Muscle of leg (tissue), 11 donors: ENCODE data around the gene TMOD3. TPM values are rescaled to one million over a fixed set of nuclear protein-coding genes. Genes with fewer than 3 reads are reported as not detected.
A peak's percentile ranks its signal among the peaks of the same experiment; 100 is the strongest.

Experiments used
- DNase-seq: peaks from one replicate; pipeline ENCODE4 v3.0.0; 2013
- H3K27ac ChIP-seq: one replicate; pipeline ENCODE4 v1.5.1; 2013; ENCODE audit warnings: mild to moderate bottlenecking, low read length, control low read depth
- H3K27me3 ChIP-seq: one replicate; pipeline ENCODE4 v1.6.1; 2013; ENCODE audit warnings: low read length; ENCODE audit not compliant: control insufficient read depth, insufficient read depth
- H3K36me3 ChIP-seq: one replicate; pipeline ENCODE4 v1.6.1; 2013; ENCODE audit warnings: low read length; ENCODE audit not compliant: control insufficient read depth, insufficient read depth
- H3K4me1 ChIP-seq: one replicate; pipeline ENCODE4 v1.6.1; 2013; ENCODE audit warnings: low read length; ENCODE audit not compliant: control insufficient read depth, insufficient read depth
- H3K4me3 ChIP-seq: one replicate; pipeline ENCODE4 v1.5.1; 2013; ENCODE audit warnings: low read length, control low read depth
- H3K9me3 ChIP-seq: replicated peaks from 2 replicates; pipeline ENCODE4 v1.6.1; 2013; ENCODE audit warnings: low read depth, low read length; ENCODE audit not compliant: control insufficient read depth
- WGBS: methylation state at CpG from one replicate; pipeline ENCODE4 v1.1.5; 2013; ENCODE audit warnings: missing lambda C conversion rate; ENCODE audit not compliant: insufficient coverage; 5-methylcytosine and 5-hydroxymethylcytosine counted together
- polyA plus RNA-seq, 8 donors: library from polyadenylated mRNA; unstranded; fragments of 120-200 nt; gene quantifications; one replicate each; pipeline versions ENCODE4 v1.2.1 to v1.2.3, GENCODE V29; 2013; ENCODE audit warnings: inconsistent platforms in 1 of 8, low replicate concordance in 1 of 8; ENCODE audit not compliant: insufficient read length in 8 of 8, insufficient read depth in 1 of 8
- total RNA-seq: library from RNA; stranded (reverse); fragments of 120-200 nt; gene quantifications from one replicate; pipeline ENCODE4 v1.2.4, GENCODE V29; 2013

TMOD3 gene
- total and polyA plus RNA-seq, 9 donors, result 14.3 to 27.9 (median 17.9) TPM

- no peak for DNase-seq
- Histone ChIP-seq H3K36me3 (peaks cover 2% of the 10 kb centered on the region), H3K9me3 (peaks cover 7% of the 10 kb centered on the region), H3K4me3 (no peak overlapping the region), H3K27ac (no peak overlapping the region), H3K27me3 (no peaks in the 10 kb centered on the region), H3K4me1 (no peaks in the 10 kb centered on the region)
Observed at GRCh38 chr15:51816611-51817010, 12.8 kb upstream of the TMOD3 start.

GRCh38 chr15:51818150-51818549 lies 11.3 kb upstream of the TMOD3 start:
- no peaks in the 10 kb centered on the region for H3K4me1 ChIP-seq
- 63% methylated on average over 1 of the region's 3 CpGs for WGBS
- H3K36me3 ChIP-seq, result peaks cover 2% of the 10 kb centered on the region
- DNase-seq, result no peak
- no peaks in the 10 kb centered on the region for H3K27me3 ChIP-seq
- H3K4me3 ChIP-seq, result no peak overlapping the region
- H3K9me3 ChIP-seq, result peaks cover 8% of the 10 kb centered on the region
- H3K27ac ChIP-seq, result no peak overlapping the region

- H3K36me3 ChIP-seq, result no peaks in the 10 kb centered on the region
- no peak overlapping the region for H3K27ac ChIP-seq
- H3K4me3 ChIP-seq, result no peak overlapping the region
- no peak for DNase-seq
- H3K9me3 ChIP-seq, result peaks cover 8% of the 10 kb centered on the region
- H3K27me3 ChIP-seq, result no peaks in the 10 kb centered on the region
- WGBS, result no CpG with 5 or more reads among the region's 3 CpGs
- H3K4me1 ChIP-seq, result no peaks in the 10 kb centered on the region
Observed at GRCh38 chr15:51825698-51826097, 3.8 kb upstream of the TMOD3 start.

- Histone ChIP-seq H3K4me3 (no peak overlapping the region), H3K27ac (no peak overlapping the region), H3K4me1 (no peaks in the 10 kb centered on the region), H3K36me3 (no peaks in the 10 kb centered on the region), H3K27me3 (no peaks in the 10 kb centered on the region), H3K9me3 (no peaks in the 10 kb centered on the region)
- 70% methylated on average over 5 of the region's 9 CpGs for WGBS
- DNase-seq, result no peak
Observed at GRCh38 chr15:51828621-51829375, 655 bp upstream of the TMOD3 start.

- peak; percentile 68 for DNase-seq
- 0% methylated on average over 1 of the region's 8 CpGs for WGBS
- no peaks in the 10 kb centered on the region for H3K4me1 ChIP-seq
Observed at GRCh38 chr15:51830276-51830806, 888 bp downstream of the TMOD3 start.

GRCh38 chr15:51833772-51834171 lies 4.3 kb downstream of the TMOD3 start:
- no peak for DNase-seq
- Histone ChIP-seq H3K36me3 (no peaks in the 10 kb centered on the region), H3K4me1 (peaks cover 6% of the 10 kb centered on the region), H3K9me3 (no peaks in the 10 kb centered on the region), H3K27ac (no peak overlapping the region), H3K4me3 (no peak overlapping the region), H3K27me3 (no peaks in the 10 kb centered on the region)
- no CpG with 5 or more reads among the region's 1 CpG for WGBS

More at GRCh38 chr15:51830276-51830806, 888 bp downstream of the TMOD3 start:
- Histone ChIP-seq H3K4me3 (peak overlapping the region; percentile 96), H3K27ac (peak overlapping the region; percentile 79), H3K36me3 (no peaks in the 10 kb centered on the region), H3K27me3 (no peaks in the 10 kb centered on the region), H3K9me3 (no peaks in the 10 kb centered on the region)

GRCh38 chr15:51837792-51838251 lies 8.4 kb downstream of the TMOD3 start:
- peaks cover 7% of the 10 kb centered on the region for H3K4me1 ChIP-seq
- peak overlapping the region; percentile 29 for H3K27ac ChIP-seq
- peak; percentile 22 for DNase-seq
- no peaks in the 10 kb centered on the region for H3K9me3 ChIP-seq
- no peaks in the 10 kb centered on the region for H3K36me3 ChIP-seq
- no peaks in the 10 kb centered on the region for H3K27me3 ChIP-seq
- no CpG with 5 or more reads among the region's 4 CpGs for WGBS
- H3K4me3 ChIP-seq, result no peak overlapping the region

GRCh38 chr15:51838270-51838669 lies 8.8 kb downstream of the TMOD3 start:
- 86% methylated on average over 1 of the region's 2 CpGs for WGBS
- H3K4me1 ChIP-seq, result peaks cover 10% of the 10 kb centered on the region
- no peak overlapping the region for H3K4me3 ChIP-seq
- no peaks in the 10 kb centered on the region for H3K9me3 ChIP-seq
- H3K36me3 ChIP-seq, result no peaks in the 10 kb centered on the region
- no peaks in the 10 kb centered on the region for H3K27me3 ChIP-seq
- no peak overlapping the region for H3K27ac ChIP-seq
- DNase-seq, result no peak

- DNase-seq, result no peak
- Histone ChIP-seq H3K27me3 (no peaks in the 10 kb centered on the region), H3K9me3 (no peaks in the 10 kb centered on the region), H3K27ac (no peak overlapping the region), H3K4me3 (no peak overlapping the region), H3K4me1 (peaks cover 10% of the 10 kb centered on the region), H3K36me3 (no peaks in the 10 kb centered on the region)
- WGBS, result no CpG with 5 or more reads among the region's 4 CpGs
Observed at GRCh38 chr15:51840692-51841091, 11.2 kb downstream of the TMOD3 start.

- no peak for DNase-seq
- Histone ChIP-seq H3K36me3 (no peaks in the 10 kb centered on the region), H3K9me3 (no peaks in the 10 kb centered on the region), H3K27ac (no peak overlapping the region), H3K27me3 (no peaks in the 10 kb centered on the region), H3K4me3 (no peak overlapping the region), H3K4me1 (peaks cover 10% of the 10 kb centered on the region)
- WGBS, result 93% methylated on average over 3 of the region's 5 CpGs
Observed at GRCh38 chr15:51841406-51842040, 12.1 kb downstream of the TMOD3 start.
